WI38 (cell line): ENCODE measurements around the gene GRM5.
"Not testable (repeated sequence)": the region's sequence is repeated elsewhere in the genome, so short reads cannot be mapped to it uniquely, and the experiment has no call there.

Source experiments
- H3K4me3 ChIP-seq: 2 replicates; pipeline ENCODE4 v1.5.1; 2011; ENCODE audit warnings: low read depth, mild to moderate bottlenecking, control low read depth, low read length
- CTCF ChIP-seq: IDR thresholded peaks from 2 replicates; pipeline ENCODE4 v1.5.1; 2012; ENCODE audit warnings: low read depth, mild to moderate bottlenecking, control low read depth, low read length

The GRM5 gene

GRCh38 chr11:89021339-89021738, 44.4 kb downstream of the GRM5 start:
- no peak overlapping the region for H3K4me3 ChIP-seq
- TF ChIP-seq CTCF, result no peak

GRCh38 chr11:89019827-89020547, 45.8 kb downstream of the GRM5 start:
- not testable (repeated sequence) for H3K4me3 ChIP-seq

DNA sequence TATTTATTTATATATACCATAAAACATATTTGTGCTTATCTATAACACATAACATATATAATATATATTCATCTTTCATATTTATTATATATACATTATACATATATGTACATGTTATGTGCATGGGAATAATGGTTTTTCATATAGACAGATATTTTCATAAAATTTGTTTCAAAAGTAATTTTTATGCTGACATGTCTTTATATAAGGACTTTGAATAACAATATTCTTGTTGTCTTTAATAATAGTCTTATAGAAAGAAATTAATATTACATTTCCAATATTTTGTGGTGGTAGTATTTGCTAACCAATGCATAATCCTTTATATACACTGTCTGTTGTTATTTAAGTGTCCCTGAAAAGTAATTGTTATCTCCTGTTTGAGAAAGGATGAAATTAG, 49.6 kb downstream of the GRM5 start:
- no peak for TF ChIP-seq CTCF

DNA sequence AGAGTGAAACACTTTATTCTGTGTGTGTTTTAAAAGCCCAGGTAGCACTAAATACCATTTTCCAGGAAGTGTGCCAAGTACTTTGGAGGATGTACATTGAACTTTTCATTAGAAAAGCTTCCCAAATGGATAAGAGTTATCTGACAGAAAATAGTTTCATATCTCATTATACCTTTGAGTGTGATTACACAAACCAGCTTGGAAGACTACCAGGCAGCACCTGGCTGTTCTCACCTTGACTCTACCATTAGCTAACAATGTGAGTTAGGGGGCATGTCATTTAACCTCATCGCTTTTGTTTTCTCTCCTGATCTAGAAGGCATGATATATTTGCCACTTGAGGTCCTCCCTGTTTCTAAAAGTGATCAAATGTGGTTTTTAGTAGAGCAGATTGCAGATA, 50.2 kb downstream of the GRM5 start:
- no peak overlapping the region for H3K4me3 ChIP-seq
- no peak for TF ChIP-seq CTCF

More for the DNA sequence above, 49.6 kb downstream of the GRM5 start:
- no peak overlapping the region for H3K4me3 ChIP-seq

DNA sequence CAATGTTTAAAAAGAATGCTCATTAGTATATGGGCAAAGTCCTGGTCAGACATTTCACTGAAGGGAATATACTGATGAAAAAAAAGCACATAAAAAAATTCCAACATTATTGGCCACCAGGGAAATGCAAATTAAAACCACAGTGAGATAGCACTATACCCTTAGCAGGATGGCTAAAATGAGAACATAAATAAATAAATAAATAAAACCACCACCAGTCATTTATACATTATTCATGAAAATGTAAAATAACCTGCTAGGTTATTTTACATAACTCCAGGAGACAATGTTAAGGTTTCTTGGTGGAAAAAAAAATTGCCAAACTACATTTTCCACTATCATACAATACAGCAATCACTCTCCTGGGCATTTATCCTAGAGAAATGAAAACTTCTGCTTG, 64.9 kb downstream of the GRM5 start:
- H3K4me3 ChIP-seq, result not testable (repeated sequence)

- no peak for TF ChIP-seq CTCF
- no peak overlapping the region for H3K4me3 ChIP-seq
These were observed 86.1 kb downstream of the GRM5 start for GRCh38 chr11:88979641-88980040.

- H3K4me3 ChIP-seq, result not testable (repeated sequence)
These were observed 86.8 kb downstream of the GRM5 start for GRCh38 chr11:88978992-88979391.

- H3K4me3 ChIP-seq, result not testable (repeated sequence)
These were observed 90.3 kb downstream of the GRM5 start for GRCh38 chr11:88975441-88975840.

DNA sequence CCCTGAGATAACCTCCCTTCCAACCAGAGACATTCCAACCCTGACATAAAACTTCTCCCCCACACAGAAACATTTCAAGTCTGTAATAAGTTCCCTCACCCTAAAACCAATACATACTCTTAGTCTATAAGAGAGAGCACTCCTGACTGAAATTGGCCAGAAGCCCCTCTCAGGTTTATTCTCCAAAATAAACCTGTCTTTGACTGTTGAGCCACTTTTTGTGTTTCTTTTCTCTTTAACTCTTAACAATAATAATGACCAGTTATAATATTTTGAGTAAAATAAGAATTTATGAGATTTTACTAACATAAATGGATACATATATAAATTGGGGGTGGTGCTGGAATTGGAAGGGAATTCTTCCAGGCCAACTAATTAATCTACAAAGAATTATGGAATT, 93.6 kb downstream of the GRM5 start:
- no peak for TF ChIP-seq CTCF
- H3K4me3 ChIP-seq, result no peak overlapping the region

GRCh38 chr11:88961621-88962020, 104.2 kb downstream of the GRM5 start:
- not testable (repeated sequence) for H3K4me3 ChIP-seq

DNA sequence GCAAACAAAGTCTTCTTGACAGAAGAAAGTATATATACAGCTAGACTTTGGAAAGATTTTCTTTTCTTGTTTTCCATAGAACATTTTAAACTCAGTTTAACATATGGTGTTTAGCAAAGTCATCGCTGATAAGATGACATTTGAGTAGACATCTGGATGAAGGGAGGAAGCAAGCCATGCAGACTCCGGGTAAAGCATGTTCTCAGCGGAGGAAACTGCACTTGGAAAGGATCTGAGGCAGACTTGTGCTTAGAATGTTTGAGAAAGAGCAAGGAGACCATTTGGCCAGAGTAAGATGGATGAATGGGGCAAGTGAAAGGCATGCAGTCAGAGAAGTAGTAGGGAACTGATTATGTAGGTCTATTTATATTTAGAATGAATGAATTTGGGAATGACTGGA, 105.9 kb downstream of the GRM5 start:
- H3K4me3 ChIP-seq, result not testable (repeated sequence)
